Endothelial cell of umbilical vein (primary cell): Measurements from ENCODE around the gene MORF4L1. TPM values are rescaled to one million over a fixed set of nuclear protein-coding genes. Genes with fewer than 3 reads are reported as not detected.

Source experiments
- BruUV-seq: library from RNA; stranded (reverse); fragments of 400-500 nt; replicated peaks from 2 replicates; lab custom pipeline; 2021; lab: Mats Ljungman, UMichigan
- CTCF ChIA-PET: fragments of 300-600, 350-600 bp; sonication (Branson Sonifier 250); formaldehyde crosslinking; loops from one replicate; lab custom pipeline; 2021; ENCODE audit warnings: antibody characterized with exemption, inconsistent platforms; lab: Charles Lee
- POLR2A ChIA-PET: fragments of 300-600, 350-600 bp; sonication (Branson Sonifier 250); formaldehyde crosslinking; loops from one replicate; lab custom pipeline; 2021; ENCODE audit warnings: antibody characterized with exemption, inconsistent platforms; lab: Charles Lee
- DNase-seq: peaks from one replicate; pipeline ENCODE4 v3.0.0-alpha.2; 2011; ENCODE audit warnings: low read depth, low spot score
- FAIRE-seq: peaks from 2 replicates; lab custom pipeline; 2011; peaks lifted over from hg19 to GRCh38; lab: Jason Lieb, UNC
- H2AFZ ChIP-seq: 2 replicates; pipeline ENCODE4 v1.6.0; 2012; ENCODE audit warnings: low read depth, low read length, control low read depth, inconsistent platforms
- H3K27ac ChIP-seq: 2 replicates; pipeline ENCODE4 v1.5.1; 2011; ENCODE audit warnings: low read depth, mild to moderate bottlenecking, control low read depth, low read length, moderate library complexity; ENCODE audit not compliant: insufficient read depth
- H3K27me3 ChIP-seq, 2 experiments: 2 replicates each; pipeline versions ENCODE4 v1.6.0 to v1.6.1; 2011; ENCODE audit warnings: low read length in 2 of 2, mixed read lengths in 1 of 2; ENCODE audit not compliant: control insufficient read depth in 2 of 2, insufficient read depth in 2 of 2
- H3K36me3 ChIP-seq, 2 experiments: 2 replicates in 1 of 2; 3 replicates in 1 of 2; pipeline ENCODE4 v1.5.1; 2011; ENCODE audit warnings: low read length in 2 of 2, mild to moderate bottlenecking in 1 of 2, moderate library complexity in 1 of 2; ENCODE audit not compliant: control insufficient read depth in 2 of 2, insufficient read depth in 2 of 2; ENCODE audit errors: extremely low read depth in 1 of 2
- H3K4me1 ChIP-seq: 3 replicates; pipeline ENCODE4 v1.5.1; 2011; ENCODE audit warnings: mild to moderate bottlenecking, low read length; ENCODE audit not compliant: control insufficient read depth, insufficient read depth; ENCODE audit errors: extremely low read depth
- H3K4me2 ChIP-seq: 2 replicates; pipeline ENCODE4 v1.6.1; 2011; ENCODE audit warnings: low read length, control low read depth, mixed read lengths; ENCODE audit not compliant: insufficient read depth
- H3K4me3 ChIP-seq, 3 experiments: fragments of 200-600 bp in 1 of 3; sonication (generic), shearing (Covaris generic) in 1 of 3; replicated peaks in 1 of 3; 2 replicates each; pipeline ENCODE4 v1.5.1; 2011 to 2016; ENCODE audit warnings: control low read depth in 3 of 3, low read length in 3 of 3, mild to moderate bottlenecking in 2 of 3, inconsistent platforms in 1 of 3, low read depth in 1 of 3, moderate library complexity in 1 of 3; ENCODE audit not compliant: insufficient read depth in 1 of 3
- H3K79me2 ChIP-seq: 2 replicates; pipeline ENCODE4 v1.6.0; 2012; ENCODE audit warnings: low read length, inconsistent platforms; ENCODE audit not compliant: control insufficient read depth, insufficient read depth
- H3K9ac ChIP-seq: replicated peaks from 2 replicates; pipeline ENCODE3; 2011; ENCODE audit warnings: low read length, control low read depth; ENCODE audit not compliant: insufficient read depth; ENCODE audit errors: extremely low read depth
- H3K9me1 ChIP-seq: replicated peaks from 3 replicates; pipeline ENCODE4 v1.6.0; 2011; ENCODE audit warnings: mild to moderate bottlenecking, low read length; ENCODE audit not compliant: control insufficient read depth, insufficient read depth; ENCODE audit errors: extremely low read depth
- H3K9me3 ChIP-seq: replicated peaks from 2 replicates; pipeline ENCODE4 v1.5.1; 2012; ENCODE audit warnings: low read length, inconsistent platforms; ENCODE audit not compliant: control insufficient read depth, insufficient read depth
- H4K20me1 ChIP-seq: replicated peaks from 2 replicates; pipeline ENCODE3; 2011; ENCODE audit warnings: mild to moderate bottlenecking, low read length; ENCODE audit not compliant: control insufficient read depth, insufficient read depth; ENCODE audit errors: extremely low read depth
- CTCF ChIP-seq, 2 donors: IDR thresholded peaks; 1 replicate in 1 of 2; 2 replicates in 1 of 2; pipeline ENCODE4 v1.5.1; 2011; ENCODE audit warnings: low read length in 2 of 2, mild to moderate bottlenecking in 2 of 2, moderate library complexity in 2 of 2, control low read depth in 1 of 2, inconsistent platforms in 1 of 2, low read depth in 1 of 2; ENCODE audit not compliant: insufficient read depth in 1 of 2; ENCODE audit errors: extremely low read depth in 1 of 2
- EZH2 ChIP-seq: IDR thresholded peaks from 2 replicates; pipeline ENCODE4 v1.6.1; 2012; ENCODE audit warnings: borderline replicate concordance, low read depth, mild to moderate bottlenecking, moderate library complexity, low read length, inconsistent platforms; ENCODE audit not compliant: severe bottlenecking
- FOS ChIP-seq: IDR thresholded peaks from 2 replicates; pipeline ENCODE4 v1.6.1; 2011; ENCODE audit warnings: mild to moderate bottlenecking, low read length, moderate library complexity, borderline replicate concordance; ENCODE audit not compliant: insufficient read depth
- GATA2 ChIP-seq: IDR thresholded peaks from 2 replicates; pipeline ENCODE4 v1.7.0; 2011; ENCODE audit warnings: low read depth, mild to moderate bottlenecking, moderate library complexity, mixed read lengths, low read length; ENCODE audit not compliant: insufficient read length, insufficient read depth
- JUN ChIP-seq: IDR thresholded peaks from 2 replicates; pipeline ENCODE4 v1.6.1; 2011; ENCODE audit warnings: borderline replicate concordance, low read depth; ENCODE audit not compliant: insufficient read length, insufficient read depth
- MAX ChIP-seq: IDR thresholded peaks from 2 replicates; pipeline ENCODE4 v1.6.1; 2011; ENCODE audit not compliant: insufficient read depth, insufficient read length
- MYC ChIP-seq: IDR thresholded peaks from one replicate; pipeline ENCODE4 v1.6.1; 2011; ENCODE audit warnings: mild to moderate bottlenecking, low read depth, low read length
- POLR2A ChIP-seq: IDR thresholded peaks from 2 replicates; pipeline ENCODE4 v1.6.1; 2012; ENCODE audit warnings: low read depth, mild to moderate bottlenecking, control low read depth, low read length
- POLR2AphosphoS5 ChIP-seq: IDR thresholded peaks from 2 replicates; pipeline ENCODE4 v1.6.1; 2012; ENCODE audit warnings: low read depth, mild to moderate bottlenecking, control low read depth, low read length, moderate library complexity; ENCODE audit not compliant: insufficient read depth
- dilution Hi-C: fragments of 300-500 bp; cut with MboI; formaldehyde crosslinking; loops from one replicate; pipeline ENCODE4 v1.15.0; 2019; ENCODE audit warnings: low sequenced_read_pairs; ENCODE audit not compliant: extremely low pct_ligation_motif_present
- intact Hi-C: fragments of 100-400 bp; cut with micrococcal nuclease; formaldehyde crosslinking; loops from one replicate; pipeline ENCODE4 v1.10.0; 2022
- polyA plus RNA-seq, 4 experiments: library from polyadenylated mRNA; depleted of rRNA in 3 of 4; stranded (reverse) in 3 of 4; unstranded in 1 of 4; fragments of >200 nt; gene quantifications; 2 replicates each; pipeline versions ENCODE4 v1.2.1 to v1.2.3, GENCODE V29; 2011 to 2012; ENCODE audit warnings: missing spikeins in 1 of 4
- total RNA-seq: library from RNA; stranded (reverse); gene quantifications from 2 replicates; pipeline ENCODE4 v1.2.3, GENCODE V29; 2021

MORF4L1 gene
- total and polyA plus RNA-seq, 2 donors (not counting 3 experiments of a cell fraction or from before 2014, with no cell fraction given): 164 to 404 TPM

DNA sequence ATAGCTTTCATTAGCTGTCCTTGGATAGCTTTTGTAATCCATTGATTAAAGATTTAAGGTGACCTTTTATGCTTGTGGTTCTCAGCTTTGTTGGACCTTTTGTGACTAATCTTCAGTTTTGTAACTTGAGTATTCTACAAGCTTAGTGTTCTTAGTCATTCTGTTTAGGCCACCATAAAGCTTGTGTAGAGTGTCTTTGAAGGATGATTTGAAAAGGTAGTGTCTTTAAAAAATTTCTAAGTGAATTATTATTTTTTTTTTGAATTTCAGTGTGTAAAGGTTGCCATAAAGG, 7.5 kb downstream of the MORF4L1 start:
- POLR2A ChIA-PET: no interaction called here
- no peaks in the 10 kb centered on the region for H3K9me3 ChIP-seq
- peaks cover 100% of the 10 kb centered on the region for H3K79me2 ChIP-seq
- intact Hi-C loops: no loop called here
- peaks cover 0 to 14% of the 10 kb centered on the region in 2 experiments for H3K36me3 ChIP-seq
- no peak overlapping the region for H3K9ac ChIP-seq
- CTCF ChIA-PET: interaction anchor here (0.7 kb wide), 1 partner anchor 20 kb away, joined by 4 read pairs; no protein-coding TSS in a partner anchor
- H3K4me3 ChIP-seq: no peak overlapping the region
- H2AFZ ChIP-seq: no peak overlapping the region
- no peak overlapping the region for H3K27ac ChIP-seq
- dilution Hi-C loops: no loop called here
- TF ChIP-seq MYC (no peak), GATA2 (no peak), POLR2AphosphoS5 (no peak), FOS (no peak), MAX (no peak), CTCF (IDR thresholded peaks at IDR 0.05; ENCODE audit: extremely low read depth in 1 of 2, insufficient read depth in 1 of 2, low read depth in 1 of 2, low read length in 2 of 2) (no peak), POLR2A (no peak), EZH2 (no peak), JUN (no peak)
- no peaks in the 10 kb centered on the region for H3K27me3 ChIP-seq
- DNase-seq: no peak
- peaks cover 44% of the 10 kb centered on the region for H4K20me1 ChIP-seq
- no peak for FAIRE-seq
- no peaks in the 10 kb centered on the region for H3K9me1 ChIP-seq
- no TSS peak for BruUV-seq
- H3K4me2 ChIP-seq: peak overlapping the region; percentile 4
- peaks cover 14% of the 10 kb centered on the region for H3K4me1 ChIP-seq
